Activated naive CD8-positive, alpha-beta T cell treated with anti-CD3 and anti-CD28 coated beads, Interleukin-2, amount 50 U/mL, for 24 hours (primary cell): ENCODE data around the gene UFD1.

Experiments
- ATAC-seq: fragments of 150-1000 bp; cut with Tn5 transposase; one replicate; pipeline ENCODE4 v1.10.0; 2021
- DNase-seq: peaks from one replicate; pipeline ENCODE4 v3.0.0; 2021
- H3K27ac Mint-ChIP-seq: one replicate; pipeline ENCODE4 v1.8.0; 2021; ENCODE audit warnings: mild to moderate bottlenecking, mixed read lengths
- H3K27me3 Mint-ChIP-seq: one replicate; pipeline ENCODE4 v1.8.0; 2021; ENCODE audit warnings: mixed read lengths
- H3K36me3 Mint-ChIP-seq: one replicate; pipeline ENCODE4 v1.8.0; 2021; ENCODE audit warnings: low read depth, mixed read lengths
- H3K4me1 Mint-ChIP-seq: one replicate; pipeline ENCODE4 v1.8.0; 2021; ENCODE audit warnings: mixed read lengths
- H3K4me3 Mint-ChIP-seq: one replicate; pipeline ENCODE4 v1.8.0; 2021; ENCODE audit warnings: mild to moderate bottlenecking, moderate library complexity, mixed read lengths
- H3K9me3 Mint-ChIP-seq: one replicate; pipeline ENCODE4 v1.8.0; 2021; ENCODE audit warnings: mixed read lengths

UFD1 gene

GRCh38 chr22:19476023-19476422 lies 3.0 kb downstream of the UFD1 start:
- DNase-seq (no peak), ATAC-seq (no peak)
- Mint-ChIP-seq H3K4me3 (no peak overlapping the region), H3K9me3 (no peaks in the 10 kb centered on the region), H3K27ac (no peak overlapping the region), H3K36me3 (peaks cover 37% of the 10 kb centered on the region), H3K4me1 (peaks cover 31% of the 10 kb centered on the region), H3K27me3 (peaks cover 2% of the 10 kb centered on the region)

GRCh38 chr22:19473578-19473977 lies 5.4 kb downstream of the UFD1 start:
- H3K27me3 Mint-ChIP-seq = no peaks in the 10 kb centered on the region
- peaks cover 18% of the 10 kb centered on the region for H3K4me1 Mint-ChIP-seq
- no peaks in the 10 kb centered on the region for H3K9me3 Mint-ChIP-seq
- peak; percentile 29 for ATAC-seq
- no peak for DNase-seq
- no peak overlapping the region for H3K27ac Mint-ChIP-seq
- peaks cover 38% of the 10 kb centered on the region for H3K36me3 Mint-ChIP-seq
- H3K4me3 Mint-ChIP-seq = no peak overlapping the region

- no peaks in the 10 kb centered on the region for H3K9me3 Mint-ChIP-seq
- H3K4me1 Mint-ChIP-seq = peaks cover 10% of the 10 kb centered on the region
- no peak overlapping the region for H3K27ac Mint-ChIP-seq
- H3K36me3 Mint-ChIP-seq = peaks cover 51% of the 10 kb centered on the region
- H3K27me3 Mint-ChIP-seq = no peaks in the 10 kb centered on the region
- ATAC-seq (no peak), DNase-seq (no peak)
- no peak overlapping the region for H3K4me3 Mint-ChIP-seq
Observed at GRCh38 chr22:19472233-19472632, 6.8 kb downstream of the UFD1 start.

GRCh38 chr22:19471572-19471971 lies 7.4 kb downstream of the UFD1 start:
- DNase-seq (no peak), ATAC-seq (no peak)
- Mint-ChIP-seq H3K27me3 (no peaks in the 10 kb centered on the region), H3K27ac (no peak overlapping the region), H3K9me3 (no peaks in the 10 kb centered on the region), H3K4me1 (peaks cover 7% of the 10 kb centered on the region), H3K4me3 (no peak overlapping the region), H3K36me3 (peaks cover 54% of the 10 kb centered on the region)

GRCh38 chr22:19470010-19470409 lies 9.0 kb downstream of the UFD1 start:
- Mint-ChIP-seq H3K27me3 (no peaks in the 10 kb centered on the region), H3K4me1 (no peaks in the 10 kb centered on the region), H3K9me3 (no peaks in the 10 kb centered on the region), H3K27ac (no peak overlapping the region), H3K4me3 (no peak overlapping the region), H3K36me3 (peaks cover 59% of the 10 kb centered on the region)
- DNase-seq = no peak
- no peak for ATAC-seq

GRCh38 chr22:19469421-19469820 lies 9.6 kb downstream of the UFD1 start:
- no peak overlapping the region for H3K4me3 Mint-ChIP-seq
- no peak overlapping the region for H3K27ac Mint-ChIP-seq
- H3K36me3 Mint-ChIP-seq = peaks cover 60% of the 10 kb centered on the region
- DNase-seq = no peak
- H3K9me3 Mint-ChIP-seq = no peaks in the 10 kb centered on the region
- ATAC-seq = no peak
- H3K4me1 Mint-ChIP-seq = no peaks in the 10 kb centered on the region
- no peaks in the 10 kb centered on the region for H3K27me3 Mint-ChIP-seq

- Mint-ChIP-seq H3K4me3 (no peak overlapping the region), H3K9me3 (no peaks in the 10 kb centered on the region), H3K27ac (no peak overlapping the region), H3K36me3 (peaks cover 53% of the 10 kb centered on the region), H3K4me1 (no peaks in the 10 kb centered on the region), H3K27me3 (no peaks in the 10 kb centered on the region)
- ATAC-seq (no peak), DNase-seq (no peak)
Observed at GRCh38 chr22:19467912-19468311, 11.1 kb downstream of the UFD1 start.

- ATAC-seq (no peak), DNase-seq (no peak)
- Mint-ChIP-seq H3K4me1 (no peaks in the 10 kb centered on the region), H3K36me3 (peaks cover 53% of the 10 kb centered on the region), H3K27ac (no peak overlapping the region), H3K27me3 (no peaks in the 10 kb centered on the region), H3K4me3 (no peak overlapping the region), H3K9me3 (no peaks in the 10 kb centered on the region)
Observed at GRCh38 chr22:19466848-19467752, 11.9 kb downstream of the UFD1 start.

- Mint-ChIP-seq H3K36me3 (peaks cover 54% of the 10 kb centered on the region), H3K27ac (no peak overlapping the region), H3K27me3 (no peaks in the 10 kb centered on the region), H3K4me3 (no peak overlapping the region), H3K9me3 (no peaks in the 10 kb centered on the region), H3K4me1 (no peaks in the 10 kb centered on the region)
- DNase-seq = no peak
- ATAC-seq = no peak
Observed at GRCh38 chr22:19466126-19466716, 12.8 kb downstream of the UFD1 start.

GRCh38 chr22:19464975-19465374 lies 14.0 kb downstream of the UFD1 start:
- DNase-seq (no peak), ATAC-seq (no peak)
- Mint-ChIP-seq H3K27ac (no peak overlapping the region), H3K4me1 (no peaks in the 10 kb centered on the region), H3K9me3 (no peaks in the 10 kb centered on the region), H3K27me3 (no peaks in the 10 kb centered on the region), H3K4me3 (no peak overlapping the region), H3K36me3 (peaks cover 54% of the 10 kb centered on the region)

- Mint-ChIP-seq H3K4me3 (no peak overlapping the region), H3K36me3 (peaks cover 53% of the 10 kb centered on the region), H3K9me3 (no peaks in the 10 kb centered on the region), H3K27me3 (no peaks in the 10 kb centered on the region), H3K27ac (no peak overlapping the region), H3K4me1 (no peaks in the 10 kb centered on the region)
- DNase-seq = no peak
- no peak for ATAC-seq
Observed at GRCh38 chr22:19464546-19464945, 14.4 kb downstream of the UFD1 start.

GRCh38 chr22:19463491-19464469 lies 15.2 kb downstream of the UFD1 start:
- H3K4me3 Mint-ChIP-seq = no peak overlapping the region
- H3K4me1 Mint-ChIP-seq = no peaks in the 10 kb centered on the region
- ATAC-seq (no peak), DNase-seq (no peak)
- H3K36me3 Mint-ChIP-seq = peaks cover 50% of the 10 kb centered on the region
- no peaks in the 10 kb centered on the region for H3K27me3 Mint-ChIP-seq
- H3K9me3 Mint-ChIP-seq = no peaks in the 10 kb centered on the region
- no peak overlapping the region for H3K27ac Mint-ChIP-seq

- Mint-ChIP-seq H3K27ac (no peak overlapping the region), H3K4me1 (no peaks in the 10 kb centered on the region), H3K9me3 (no peaks in the 10 kb centered on the region), H3K27me3 (no peaks in the 10 kb centered on the region), H3K4me3 (no peak overlapping the region), H3K36me3 (peaks cover 45% of the 10 kb centered on the region)
- DNase-seq = no peak
- no peak for ATAC-seq
Observed at GRCh38 chr22:19463008-19463407, 16.0 kb downstream of the UFD1 start.

- ATAC-seq = no peak
- Mint-ChIP-seq H3K4me1 (no peaks in the 10 kb centered on the region), H3K9me3 (no peaks in the 10 kb centered on the region), H3K4me3 (no peak overlapping the region), H3K27ac (no peak overlapping the region), H3K36me3 (peaks cover 44% of the 10 kb centered on the region), H3K27me3 (no peaks in the 10 kb centered on the region)
- DNase-seq = no peak
Observed at GRCh38 chr22:19461506-19461905, 17.5 kb downstream of the UFD1 start.
